Measurements from ENCODE around the gene NAALADL2. TPM values are rescaled to one million over a fixed set of nuclear protein-coding genes. Genes with fewer than 3 reads are reported as not detected.

The NAALADL2 gene
- total RNA-seq, 1 experiment from 2014 or later: 1.6 TPM

DNA sequence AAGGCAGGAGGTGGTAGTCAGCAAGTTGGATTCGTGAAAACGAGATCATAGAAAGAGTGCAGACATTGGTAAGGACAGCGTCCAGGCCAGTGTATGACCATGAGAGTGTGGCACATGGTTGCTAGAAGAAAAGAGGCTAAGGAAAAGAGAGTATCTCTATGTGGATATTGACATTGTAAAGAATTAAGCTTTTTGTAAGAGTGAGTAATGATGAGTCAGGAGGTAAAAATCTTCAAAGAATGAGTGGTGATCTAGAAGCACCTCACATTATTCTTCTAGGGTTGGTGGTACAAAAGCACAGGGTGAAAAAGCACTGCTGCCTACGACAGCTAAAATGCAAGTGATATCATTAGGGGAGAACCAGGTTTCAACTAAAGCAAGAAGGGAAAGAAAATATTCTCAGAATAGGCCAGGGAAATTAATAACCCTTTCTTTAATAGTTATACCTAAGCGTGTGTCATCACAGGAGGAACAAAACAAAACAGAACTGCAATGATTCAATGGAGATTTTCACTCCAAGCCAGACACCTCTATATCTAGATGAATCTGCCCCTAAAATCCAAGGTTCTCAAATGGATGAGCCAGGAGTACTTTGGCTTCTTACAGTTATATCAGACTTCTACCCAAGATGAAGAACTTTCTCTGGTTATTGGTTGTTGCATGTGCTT lies 884.7 kb downstream of the NAALADL2 start:
- H3K36me3 Mint-ChIP-seq (ENCODE audit: insufficient read depth in 1 of 3, low read depth in 3 of 3): no peaks in the 10 kb centered on the region; a peak in 1 of 7 replicates
- H3K79me2 ChIP-seq (ENCODE audit: insufficient read depth, low read length): no peaks in the 10 kb centered on the region
- no peak overlapping the region for H2AFZ ChIP-seq (ENCODE audit: low read length)
- H3K27me3 Mint-ChIP-seq (ENCODE audit: low read depth): no peaks in the 10 kb centered on the region
- no peaks in the 10 kb centered on the region for H4K20me1 ChIP-seq (ENCODE audit: control insufficient read depth, insufficient read depth, insufficient read length)
- no CpG with 5 or more reads among the region's 5 CpGs for WGBS (ENCODE audit: extremely low coverage, insufficient read length, low lambda C conversion rate)
- no peak overlapping the region for H4K8ac ChIP-seq (replicated peaks; ENCODE audit: insufficient read length, low read depth, low read length)
- no peak overlapping the region for H3K18ac ChIP-seq (ENCODE audit: insufficient read length, low read depth, low read length)
- H3K9me3 Mint-ChIP-seq: peaks cover 0 to 5% of the 10 kb centered on the region in 2 experiments; a peak in 3 of 5 replicates
- H3K56ac ChIP-seq (ENCODE audit: insufficient read length, low read depth, low read length): no peak overlapping the region
- no peak overlapping the region for H3K4ac ChIP-seq (ENCODE audit: low read depth, low read length)
- no peak overlapping the region for H2BK15ac ChIP-seq (ENCODE audit: low read depth, low read length)
- no peak overlapping the region for H3K27ac ChIP-seq (ENCODE audit: insufficient read length, low read depth, low read length)
- peaks cover 8 to 9% of the 10 kb centered on the region in 2 experiments for H3K4me1 Mint-ChIP-seq
- TF ChIP-seq, protein P1, sequence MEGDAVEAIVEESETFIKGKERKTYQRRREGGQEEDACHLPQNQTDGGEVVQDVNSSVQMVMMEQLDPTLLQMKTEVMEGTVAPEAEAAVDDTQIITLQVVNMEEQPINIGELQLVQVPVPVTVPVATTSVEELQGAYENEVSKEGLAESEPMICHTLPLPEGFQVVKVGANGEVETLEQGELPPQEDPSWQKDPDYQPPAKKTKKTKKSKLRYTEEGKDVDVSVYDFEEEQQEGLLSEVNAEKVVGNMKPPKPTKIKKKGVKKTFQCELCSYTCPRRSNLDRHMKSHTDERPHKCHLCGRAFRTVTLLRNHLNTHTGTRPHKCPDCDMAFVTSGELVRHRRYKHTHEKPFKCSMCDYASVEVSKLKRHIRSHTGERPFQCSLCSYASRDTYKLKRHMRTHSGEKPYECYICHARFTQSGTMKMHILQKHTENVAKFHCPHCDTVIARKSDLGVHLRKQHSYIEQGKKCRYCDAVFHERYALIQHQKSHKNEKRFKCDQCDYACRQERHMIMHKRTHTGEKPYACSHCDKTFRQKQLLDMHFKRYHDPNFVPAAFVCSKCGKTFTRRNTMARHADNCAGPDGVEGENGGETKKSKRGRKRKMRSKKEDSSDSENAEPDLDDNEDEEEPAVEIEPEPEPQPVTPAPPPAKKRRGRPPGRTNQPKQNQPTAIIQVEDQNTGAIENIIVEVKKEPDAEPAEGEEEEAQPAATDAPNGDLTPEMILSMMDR (conservative IDR thresholded peaks at IDR 0.05): no peak
- no peaks in the 10 kb centered on the region for H3K79me1 ChIP-seq (ENCODE audit: insufficient read depth, low read depth, low read length, poor library complexity, severe bottlenecking)
- H3K23ac ChIP-seq (ENCODE audit: insufficient read length, low read depth, low read length): no peak overlapping the region
- no peak overlapping the region for H2BK12ac ChIP-seq (ENCODE audit: insufficient read length, low read depth, low read length)
- H2BK20ac ChIP-seq (ENCODE audit: low read depth, low read length, poor library complexity, severe bottlenecking): no peak overlapping the region
- no peaks in the 10 kb centered on the region for H3K23me2 ChIP-seq (ENCODE audit: insufficient read length, low read depth, low read length, poor library complexity, severe bottlenecking)
- H2BK5ac ChIP-seq (ENCODE audit: insufficient read length, low read length): no peak overlapping the region
- H3K14ac ChIP-seq (ENCODE audit: insufficient read depth, low read length): no peak overlapping the region
- no peaks in the 10 kb centered on the region for H3K9me3 ChIP-seq (ENCODE audit: control insufficient read depth, low read depth, low read length)
- H3K27me3 ChIP-seq (ENCODE audit: insufficient read depth, low read length): no peaks in the 10 kb centered on the region
- no peak overlapping the region for H3T11ph ChIP-seq (ENCODE audit: low read length)
- no peak overlapping the region for H2AK5ac ChIP-seq (ENCODE audit: insufficient read length, low read length)
- no peak for DNase-seq
- no peak overlapping the region for H4K91ac ChIP-seq (ENCODE audit: insufficient read length, low read depth, low read length)
- no peak overlapping the region for H3K27ac Mint-ChIP-seq
- H3K4me2 ChIP-seq (ENCODE audit: insufficient read depth, insufficient read length, low read length): no peak overlapping the region
- no peak overlapping the region for H3K4me3 Mint-ChIP-seq
- no peaks in the 10 kb centered on the region for H3K4me1 ChIP-seq (ENCODE audit: insufficient read depth, low read length)
- H2BK120ac ChIP-seq (ENCODE audit: low read depth, low read length, poor library complexity, severe bottlenecking): no peak overlapping the region
- no peak overlapping the region for H3K9ac ChIP-seq (ENCODE audit: extremely low read depth, insufficient read length, low read length)
- no peak overlapping the region for H4K5ac ChIP-seq (ENCODE audit: insufficient read length, low read depth, low read length)

Data from H9 (cell line).